Heart left ventricle (tissue), 13 donors: ENCODE data around the gene TMEM41A.

Experiments used
- CTCF ChIP-seq, 12 donors: fragments of 200-600 bp; sonication (generic) in 4 of 12; IDR thresholded peaks; one replicate each; pipeline versions ENCODE4 v1.5.0 to v1.8.0; 2018 to 2022; ENCODE audit warnings: antibody characterized with exemption in 12 of 12, mild to moderate bottlenecking in 5 of 12
- POLR2A ChIP-seq, 2 donors: fragments of 450-650 bp; IDR thresholded peaks; one replicate each; pipeline ENCODE4 v1.6.1; 2017; ENCODE audit warnings: antibody characterized with exemption in 2 of 2, mild to moderate bottlenecking in 2 of 2, moderate library complexity in 2 of 2
- donor health status: ischemic (EF 13 %, LVEDD 7.1; RV severe dilation, severe dysfunction).
- donor health status: DM: no; HTN: yes; CAD: no.
- donor health status: DM: no; HTN: no; CAD: no.
- donor health status: ischemic (EF 25% LVEDD 6.9; RV normal size, moderate dysfunction).
- donor health status: ischemic (EF 25% LVEDD 5.7; RV mildly dilated, moderate dysfunction).
- donor health status: ischemic (EF 35%, LVEDD 5.7; RV mildly dilated, moderate dysfunction).
- donor health status: nonischemic (EF 11% LVEDD 7.7; RV severe dilation, severe dysfunction).
- donor health status: DM: yes; HTN: yes; CAD: no.
- donor health status: PGD.
- donor health status: ischemic (EF 29% LVEDD 5.4; RV normal size, mild dysfunction).
- donor health status: nonischemic (EF 23%, LVEDD 6.1; RV moderate dilation, normal function).

- no peak for TF ChIP-seq CTCF (IDR thresholded peaks at IDR 0.05)
- TF ChIP-seq POLR2A (IDR thresholded peaks at IDR 0.05), result no peak
These were observed 41.9 kb upstream of the TMEM41A start for GRCh38 chr3:185540695-185541094.
